GM18526 (cell line): ENCODE results near the gene TNFRSF25.

Source experiments
- POLR2A ChIP-seq: IDR thresholded peaks from 3 replicates; pipeline ENCODE4 v1.6.1; 2011; ENCODE audit not compliant: insufficient read length; ENCODE audit errors: extremely low read depth

TNFRSF25 gene

GRCh38 chr1:6424000-6424565 is 41.9 kb downstream of the TNFRSF25 start:
- TF ChIP-seq POLR2A = no peak

DNA sequence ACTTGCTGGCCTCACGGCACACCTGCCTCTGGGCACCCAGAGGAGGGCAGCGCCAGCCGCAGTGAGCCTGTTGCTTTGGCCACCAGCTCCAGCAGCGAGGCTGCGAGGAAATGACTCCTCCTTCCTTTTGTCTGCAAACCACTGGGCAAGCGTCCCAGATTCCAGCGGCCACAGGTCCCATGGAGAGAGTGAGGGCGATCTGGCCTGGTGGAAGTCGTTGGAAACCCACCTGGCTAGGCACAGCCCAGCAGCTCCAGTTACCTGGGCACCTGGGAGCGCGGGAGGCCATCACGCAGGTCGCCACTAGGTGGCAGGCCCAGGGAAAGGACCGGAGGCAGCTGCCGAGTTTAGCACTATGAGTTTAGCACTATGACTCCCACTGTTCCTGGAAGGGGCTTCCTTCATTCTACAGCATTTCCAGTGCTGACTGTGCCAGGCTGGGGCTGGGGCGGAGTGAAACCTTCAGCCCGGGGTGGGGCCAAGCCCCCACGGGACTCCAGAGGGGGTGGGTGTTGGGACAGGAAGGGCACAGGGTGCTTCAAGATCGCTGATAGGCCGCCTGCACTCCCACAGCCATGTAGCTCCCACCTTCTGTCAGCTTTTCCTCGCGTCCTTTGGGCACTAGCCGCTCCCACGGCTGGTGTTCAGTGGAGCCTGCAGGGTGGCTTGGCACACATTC is 42.5 kb downstream of the TNFRSF25 start:
- TF ChIP-seq POLR2A = no peak

GRCh38 chr1:6421266-6421665 is 44.7 kb downstream of the TNFRSF25 start:
- TF ChIP-seq POLR2A = no peak

GRCh38 chr1:6420454-6421042 is 45.4 kb downstream of the TNFRSF25 start:
- no peak for TF ChIP-seq POLR2A

GRCh38 chr1:6419804-6420453 is 46.0 kb downstream of the TNFRSF25 start, which contains the start of gene HES2:
TSS of gene HES2 (minus strand) at chr1:6419919. CDS start at chr1:6419820, 99 bp downstream.
- TF ChIP-seq POLR2A = no peak

DNA sequence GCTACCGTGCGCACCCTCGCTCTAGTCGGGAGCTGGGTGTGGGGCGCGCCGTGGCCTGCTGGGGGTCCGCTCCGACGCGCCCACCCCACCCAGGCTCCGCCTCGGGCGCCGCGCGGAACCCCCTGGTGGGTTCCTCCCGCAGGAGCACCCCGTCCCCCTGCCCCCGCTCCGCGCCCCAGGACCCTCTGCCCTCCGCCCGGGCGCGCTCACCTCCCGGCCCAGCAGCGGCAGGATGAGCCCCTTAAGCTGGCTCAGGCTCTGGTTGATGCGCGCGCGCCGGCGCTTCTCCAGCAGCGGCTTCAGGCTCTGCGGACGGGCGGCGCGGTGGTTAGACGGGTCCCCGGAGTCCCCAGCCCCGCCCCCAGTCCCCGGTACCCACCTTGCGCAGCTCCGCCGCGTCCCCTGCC is 46.6 kb downstream of the TNFRSF25 start:
- TF ChIP-seq POLR2A = no peak

DNA sequence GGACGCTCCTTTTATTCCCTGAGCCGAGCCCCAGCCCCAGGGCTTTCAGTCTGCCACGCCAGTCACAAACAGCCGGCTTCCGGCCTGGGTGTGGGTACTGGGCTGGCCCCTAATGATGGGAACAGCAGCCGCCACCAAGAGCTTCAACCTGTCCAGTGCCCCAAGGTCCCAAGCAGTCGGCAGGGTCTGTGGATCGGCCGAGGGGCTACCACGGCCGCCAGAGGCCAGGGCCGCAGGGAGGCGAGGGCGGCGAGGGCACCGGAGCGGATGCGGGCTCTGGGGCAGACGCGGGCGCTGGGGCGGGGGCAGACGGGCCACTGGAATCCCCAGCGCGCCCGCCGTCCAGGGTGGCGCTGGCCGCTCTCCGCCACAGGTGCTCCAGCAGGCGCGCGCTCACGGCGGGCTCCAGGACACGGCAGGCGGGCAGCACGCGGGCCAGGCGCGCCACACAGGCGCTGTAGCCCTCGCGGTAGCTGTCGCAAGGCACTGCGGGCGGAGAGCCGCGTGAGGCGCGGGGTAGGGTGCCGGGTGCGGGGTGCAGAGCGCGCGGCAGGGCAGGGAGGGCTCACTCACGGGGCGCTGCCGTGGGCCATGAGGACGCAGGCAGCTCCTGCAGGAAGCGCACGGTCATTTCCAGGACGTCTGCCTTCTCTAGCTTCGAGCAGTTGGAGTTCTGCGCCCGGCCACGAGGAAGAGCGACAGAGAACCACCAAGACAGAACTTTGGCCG is 47.1 kb downstream of the TNFRSF25 start:
- no peak for TF ChIP-seq POLR2A

- TF ChIP-seq POLR2A = no peak
These were observed 47.9 kb downstream of the TNFRSF25 start for GRCh38 chr1:6417961-6418667.

- no peak for TF ChIP-seq POLR2A
These were observed 49.1 kb downstream of the TNFRSF25 start for GRCh38 chr1:6416906-6417305.

GRCh38 chr1:6416295-6416656 is 49.7 kb downstream of the TNFRSF25 start:
- no peak for TF ChIP-seq POLR2A

GRCh38 chr1:6414881-6415626 is 50.9 kb downstream of the TNFRSF25 start:
- TF ChIP-seq POLR2A = no peak

DNA sequence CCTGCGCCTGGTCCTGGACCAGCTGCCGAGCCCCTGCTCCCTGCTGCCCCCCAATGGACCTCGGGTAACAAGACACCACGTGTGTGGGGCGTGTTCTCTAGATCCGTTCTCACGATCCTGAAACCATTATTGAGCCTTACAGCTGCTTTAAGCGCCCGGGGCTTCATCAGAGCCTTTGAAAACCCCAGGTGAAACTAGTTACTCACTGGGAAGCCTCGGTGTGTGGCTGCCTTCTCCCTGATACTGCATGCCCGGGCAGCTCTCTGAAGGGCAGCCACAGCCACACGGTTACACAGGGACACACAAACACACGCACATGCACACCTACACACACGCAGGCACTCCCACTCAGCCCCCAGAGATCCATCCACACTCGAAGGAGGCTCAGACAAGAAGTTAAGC is 51.5 kb downstream of the TNFRSF25 start:
- no peak for TF ChIP-seq POLR2A

DNA sequence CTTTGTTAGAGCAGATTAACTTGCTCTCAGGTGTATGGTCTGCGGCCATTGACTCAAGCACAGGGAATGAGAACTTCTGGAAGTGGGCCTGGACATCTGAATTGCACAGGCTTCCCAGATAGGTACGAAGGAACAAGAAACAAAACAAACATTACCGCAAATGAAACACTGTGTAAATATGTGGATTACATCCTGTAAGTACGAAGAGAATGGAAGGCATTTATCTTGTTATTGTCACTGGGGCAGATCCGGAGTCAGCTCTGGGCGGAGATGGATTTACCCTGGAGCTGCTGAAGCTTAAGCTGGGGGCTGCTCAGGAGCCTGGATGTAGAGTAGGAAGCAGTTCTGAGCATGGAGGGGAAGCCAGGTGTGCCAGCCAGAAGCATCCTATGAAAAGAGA is 53.1 kb downstream of the TNFRSF25 start:
- TF ChIP-seq POLR2A = no peak
